Caco-2 (cell line): Measurements from ENCODE around the gene PDS5B. TPM values are rescaled to one million over a fixed set of nuclear protein-coding genes. Genes with fewer than 3 reads are reported as not detected.
A peak's percentile ranks its signal among the peaks of the same experiment; 100 is the strongest.

Experiments used
- BruUV-seq: library from RNA; stranded (reverse); fragments of 400-500 nt; replicated peaks from 2 replicates; lab custom pipeline; 2021; lab: Mats Ljungman, UMichigan
- CTCF ChIA-PET: fragments of 300-600 bp; sonication (Branson Sonifier 250); formaldehyde crosslinking; loops from one replicate; lab custom pipeline; 2022; ENCODE audit warnings: antibody characterized with exemption; lab: Charles Lee
- POLR2A ChIA-PET: fragments of 300-600 bp; sonication (Branson Sonifier 250); formaldehyde crosslinking; loops from one replicate; lab custom pipeline; 2022; ENCODE audit warnings: antibody characterized with exemption; lab: Charles Lee
- DNase-seq, 2 experiments: peaks; one replicate each; pipeline versions ENCODE4 v3.0.0 to v3.0.0-alpha.2; 2020 to 2022
- H3K27me3 ChIP-seq: replicated peaks from 2 replicates; pipeline ENCODE4 v1.6.0; 2011; ENCODE audit warnings: low read length; ENCODE audit not compliant: control insufficient read depth, insufficient read depth
- H3K36me3 ChIP-seq: 2 replicates; pipeline ENCODE4 v1.5.1; 2011; ENCODE audit warnings: low read length; ENCODE audit not compliant: control insufficient read depth, insufficient read depth
- H3K4me1 ChIP-seq: fragments of 250-450 bp; sonication (Bioruptor Pico); 2 replicates; pipeline ENCODE4 v1.5.1; 2020; ENCODE audit warnings: mild to moderate bottlenecking
- H3K4me3 ChIP-seq: 2 replicates; pipeline ENCODE4 v1.5.1; 2011; ENCODE audit warnings: low read depth, mild to moderate bottlenecking, control low read depth, low read length
- H3K9me3 ChIP-seq: fragments of 250-450 bp; sonication (Bioruptor Pico); 2 replicates; pipeline ENCODE4 v1.5.1; 2020; ENCODE audit warnings: mild to moderate bottlenecking, moderate library complexity
- H3K27ac Mint-ChIP-seq: one replicate; pipeline ENCODE4 v1.8.0; 2022; ENCODE audit warnings: mixed read lengths; ENCODE audit not compliant: unreplicated experiment
- H3K27me3 Mint-ChIP-seq: one replicate; pipeline ENCODE4 v1.8.0; 2022; ENCODE audit warnings: mixed read lengths; ENCODE audit not compliant: insufficient read depth, unreplicated experiment
- H3K36me3 Mint-ChIP-seq: one replicate; pipeline ENCODE4 v1.8.0; 2022; ENCODE audit warnings: mild to moderate bottlenecking, mixed read lengths; ENCODE audit not compliant: insufficient read depth, unreplicated experiment
- H3K4me1 Mint-ChIP-seq: one replicate; pipeline ENCODE4 v1.8.0; 2022; ENCODE audit warnings: low read depth, mixed read lengths; ENCODE audit not compliant: unreplicated experiment
- H3K4me3 Mint-ChIP-seq: one replicate; pipeline ENCODE4 v1.8.0; 2022; ENCODE audit warnings: mild to moderate bottlenecking, moderate library complexity, mixed read lengths; ENCODE audit not compliant: unreplicated experiment
- H3K9me3 Mint-ChIP-seq: one replicate; pipeline ENCODE4 v1.8.0; 2022; ENCODE audit warnings: mixed read lengths; ENCODE audit not compliant: unreplicated experiment
- intact Hi-C: fragments of 100-400 bp; cut with micrococcal nuclease; formaldehyde crosslinking; loops from one replicate; pipeline ENCODE4 v1.10.0; 2022; ENCODE audit not compliant: unreplicated experiment
- total RNA-seq: library from RNA; stranded (reverse); gene quantifications from 2 replicates; pipeline ENCODE4 v1.2.3, GENCODE V29; 2022
- TF ChIP-seq, protein P1 (sequence below), 2 experiments: fragments of 200-600 bp in 1 of 2; IDR thresholded peaks; 1 replicate in 1 of 2; 2 replicates in 1 of 2; pipeline versions ENCODE4 v1.5.1 to v1.8.0; 2011 to 2022; ENCODE audit warnings: antibody characterized with exemption in 1 of 2, control low read depth in 1 of 2, inconsistent platforms in 1 of 2, low read depth in 1 of 2, low read length in 1 of 2, mild to moderate bottlenecking in 1 of 2, moderate library complexity in 1 of 2; ENCODE audit not compliant: insufficient read depth in 1 of 2, severe bottlenecking in 1 of 2, unreplicated experiment in 1 of 2

The PDS5B gene
- total RNA-seq, 1 experiment from 2014 or later, result 54.9 TPM

- Histone ChIP-seq H3K27me3 (no peaks in the 10 kb centered on the region), H3K36me3 (no peaks in the 10 kb centered on the region), H3K4me1 (no peaks in the 10 kb centered on the region), H3K4me3 (no peak overlapping the region), H3K9me3 (peaks cover 3% of the 10 kb centered on the region)
- no peak overlapping the region for H3K4me3 Mint-ChIP-seq
- intact Hi-C loops, result loop anchor here (10.0 kb wide), 1 partner anchor 332 kb away; no protein-coding TSS in a partner anchor
- H3K4me1 Mint-ChIP-seq, result no peaks in the 10 kb centered on the region
- no TSS peak for BruUV-seq
- peaks cover 6% of the 10 kb centered on the region for H3K27me3 Mint-ChIP-seq
- TF ChIP-seq, protein P1, sequence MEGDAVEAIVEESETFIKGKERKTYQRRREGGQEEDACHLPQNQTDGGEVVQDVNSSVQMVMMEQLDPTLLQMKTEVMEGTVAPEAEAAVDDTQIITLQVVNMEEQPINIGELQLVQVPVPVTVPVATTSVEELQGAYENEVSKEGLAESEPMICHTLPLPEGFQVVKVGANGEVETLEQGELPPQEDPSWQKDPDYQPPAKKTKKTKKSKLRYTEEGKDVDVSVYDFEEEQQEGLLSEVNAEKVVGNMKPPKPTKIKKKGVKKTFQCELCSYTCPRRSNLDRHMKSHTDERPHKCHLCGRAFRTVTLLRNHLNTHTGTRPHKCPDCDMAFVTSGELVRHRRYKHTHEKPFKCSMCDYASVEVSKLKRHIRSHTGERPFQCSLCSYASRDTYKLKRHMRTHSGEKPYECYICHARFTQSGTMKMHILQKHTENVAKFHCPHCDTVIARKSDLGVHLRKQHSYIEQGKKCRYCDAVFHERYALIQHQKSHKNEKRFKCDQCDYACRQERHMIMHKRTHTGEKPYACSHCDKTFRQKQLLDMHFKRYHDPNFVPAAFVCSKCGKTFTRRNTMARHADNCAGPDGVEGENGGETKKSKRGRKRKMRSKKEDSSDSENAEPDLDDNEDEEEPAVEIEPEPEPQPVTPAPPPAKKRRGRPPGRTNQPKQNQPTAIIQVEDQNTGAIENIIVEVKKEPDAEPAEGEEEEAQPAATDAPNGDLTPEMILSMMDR (IDR thresholded peaks at IDR 0.05; ENCODE audit: insufficient read depth in 1 of 2, low read depth in 1 of 2, low read length in 1 of 2, severe bottlenecking in 1 of 2, unreplicated experiment in 1 of 2), result no peak
- ChIA-PET POLR2A (no interaction called here), CTCF (interaction anchor here (1.0 kb wide), 1 partner anchor 56 kb away, joined by 4 read pairs; no protein-coding TSS in a partner anchor)
- no peak overlapping the region for H3K27ac Mint-ChIP-seq
- H3K36me3 Mint-ChIP-seq, result no peaks in the 10 kb centered on the region
- no peak for DNase-seq
- peaks cover 13% of the 10 kb centered on the region for H3K9me3 Mint-ChIP-seq
Observed at GRCh38 chr13:32582991-32583390, 3.3 kb upstream of the PDS5B start.

- Mint-ChIP-seq H3K4me3 (peak overlapping the region; percentile 81), H3K36me3 (no peaks in the 10 kb centered on the region), H3K9me3 (no peaks in the 10 kb centered on the region), H3K4me1 (peaks cover 12% of the 10 kb centered on the region), H3K27ac (peak overlapping the region; percentile 31), H3K27me3 (peaks cover 6% of the 10 kb centered on the region)
- no TSS peak for BruUV-seq
- intact Hi-C loops, result loop anchor here (1.0 to 10.0 kb wide), 4 partner anchors 54 to 957 kb away; no protein-coding TSS in a partner anchor
- peak; percentile 28 to 37 for DNase-seq
- CTCF ChIA-PET, result interaction anchor here (0.6 to 1.5 kb wide), 14 partner anchors 47 to 957 kb away, joined by 3 to 20 read pairs (median 4); partner anchors contain the start of gene N4BP2L2
- no peaks in the 10 kb centered on the region for H3K9me3 ChIP-seq
- no peaks in the 10 kb centered on the region for H3K36me3 ChIP-seq
- peak overlapping the region; percentile 44 for H3K4me3 ChIP-seq
- H3K4me1 ChIP-seq, result no peaks in the 10 kb centered on the region
- no peaks in the 10 kb centered on the region for H3K27me3 ChIP-seq
- TF ChIP-seq, protein P1 (IDR thresholded peaks at IDR 0.05; ENCODE audit: insufficient read depth in 1 of 2, low read depth in 1 of 2, low read length in 1 of 2, severe bottlenecking in 1 of 2, unreplicated experiment in 1 of 2), result no peak
- POLR2A ChIA-PET, result no interaction called here
Observed at GRCh38 chr13:32585550-32586079, 637 bp upstream of the PDS5B start.

DNA sequence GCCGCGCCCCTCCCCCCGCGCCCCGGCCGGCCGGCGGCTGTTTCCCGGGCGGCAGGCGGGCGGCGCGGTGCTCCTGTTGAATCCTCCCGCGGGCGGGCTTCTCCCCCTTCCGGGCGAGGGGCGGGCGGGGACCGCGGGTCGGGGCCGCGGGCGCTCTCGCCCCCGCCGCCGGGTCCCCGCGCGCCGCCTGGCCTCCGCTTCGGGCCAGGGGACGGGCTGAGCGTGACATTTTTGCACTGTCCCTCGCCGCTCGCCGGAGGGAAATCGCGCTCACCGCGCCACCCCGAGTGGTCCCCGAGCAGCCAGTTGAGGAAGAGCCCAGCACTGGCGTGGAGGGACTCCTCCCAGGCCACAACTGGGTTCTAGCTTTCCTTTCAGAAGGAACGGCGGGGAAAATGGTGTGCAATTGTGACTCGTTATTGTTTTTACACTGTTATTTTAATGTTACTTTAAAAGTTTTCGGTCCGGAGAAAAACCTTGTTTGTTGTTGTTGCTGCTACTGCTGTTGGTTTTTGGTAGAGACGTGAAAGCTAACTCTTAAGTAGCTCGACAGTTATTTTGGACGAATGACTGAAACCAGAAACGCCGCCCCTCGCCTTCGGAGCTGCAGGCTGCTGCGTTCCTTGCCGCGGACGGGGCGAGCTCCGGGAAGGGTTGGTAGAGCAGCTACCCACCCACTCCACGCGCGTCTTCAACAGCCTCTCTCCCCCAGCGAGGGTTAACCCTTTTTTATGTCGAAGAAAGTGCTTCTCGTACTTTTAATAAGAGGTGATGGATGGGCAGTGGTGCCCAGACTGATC, 959 bp downstream of the PDS5B start:
- H3K27me3 ChIP-seq, result no peaks in the 10 kb centered on the region
- Mint-ChIP-seq H3K4me3 (peak overlapping the region; percentile 89), H3K27me3 (peaks cover 3% of the 10 kb centered on the region), H3K9me3 (no peaks in the 10 kb centered on the region), H3K4me1 (peaks cover 15% of the 10 kb centered on the region), H3K36me3 (no peaks in the 10 kb centered on the region), H3K27ac (peak overlapping the region; percentile 88)
- H3K9me3 ChIP-seq, result no peaks in the 10 kb centered on the region
- POLR2A ChIA-PET, result interaction anchor here (0.6 to 1.0 kb wide), 2 partner anchors 492 to 956 kb away, joined by 3 to 4 read pairs; no protein-coding TSS in a partner anchor
- CTCF ChIA-PET, result interaction anchor here (0.6 to 2.4 kb wide), 9 partner anchors 33 to 698 kb away, joined by 3 to 18 read pairs (median 3); partner anchors contain the start of gene STARD13
- BruUV-seq, result no TSS peak
- DNase-seq, result peak; percentile 78
- peak overlapping the region; percentile 97 for H3K4me3 ChIP-seq
- intact Hi-C loops, result loop anchor here (1.0 to 10.0 kb wide), 4 partner anchors 64 to 956 kb away; no protein-coding TSS in a partner anchor
- H3K4me1 ChIP-seq, result no peaks in the 10 kb centered on the region
- no peaks in the 10 kb centered on the region for H3K36me3 ChIP-seq
- TF ChIP-seq, protein P1 (IDR thresholded peaks at IDR 0.05; ENCODE audit: insufficient read depth in 1 of 2, low read depth in 1 of 2, low read length in 1 of 2, severe bottlenecking in 1 of 2, unreplicated experiment in 1 of 2), result no peak
